PC-9 (cell line): ENCODE measurements around the gene GRAP2. TPM values are rescaled to one million over a fixed set of nuclear protein-coding genes. Genes with fewer than 3 reads are reported as not detected.

ENCODE experiments used
- BruUV-seq: library from RNA; stranded (reverse); fragments of 400-500 nt; replicated peaks from 2 replicates; lab custom pipeline; 2021; lab: Mats Ljungman, UMichigan
- CTCF ChIA-PET: fragments of 300-600 bp; sonication (Branson Sonifier 250); formaldehyde crosslinking; loops from one replicate; lab custom pipeline; 2022; ENCODE audit warnings: antibody characterized with exemption; lab: Charles Lee
- POLR2A ChIA-PET: fragments of 300-600 bp; sonication (Branson Sonifier 250); formaldehyde crosslinking; loops from one replicate; lab custom pipeline; 2022; ENCODE audit warnings: antibody characterized with exemption; ENCODE audit not compliant: unreplicated experiment; lab: Charles Lee
- DNase-seq, 2 experiments: peaks; one replicate each; pipeline versions ENCODE4 v3.0.0 to v3.0.0-alpha.2; 2015 to 2022; ENCODE audit warnings: mixed read lengths in 1 of 2
- H2AFZ ChIP-seq: fragments of 200-600 bp; sonication (generic); 2 replicates; pipeline ENCODE4 v1.8.1; 2017; ENCODE audit warnings: antibody characterized with exemption
- H3F3A ChIP-seq: fragments of 200-600 bp; sonication (generic); 2 replicates; pipeline ENCODE4 v1.8.1; 2017; ENCODE audit warnings: antibody characterized with exemption, mild to moderate bottlenecking, low read depth; ENCODE audit not compliant: insufficient read depth
- H3K27ac ChIP-seq: fragments of 200-600 bp; sonication (generic); 2 replicates; pipeline ENCODE4 v1.6.1; 2016; ENCODE audit warnings: mixed run types
- H3K27me3 ChIP-seq: fragments of 200-600 bp; sonication (generic); 2 replicates; pipeline ENCODE4 v1.6.1; 2016; ENCODE audit warnings: low read depth, mixed run types; ENCODE audit not compliant: insufficient read depth
- H3K36me3 ChIP-seq: fragments of 200-600 bp; sonication (generic); 2 replicates; pipeline ENCODE4 v1.6.1; 2016; ENCODE audit warnings: low read depth, mixed run types
- H3K4me1 ChIP-seq: fragments of 200-600 bp; sonication (generic); replicated peaks from 2 replicates; pipeline ENCODE4 v1.6.1; 2016; ENCODE audit warnings: mixed run types; ENCODE audit not compliant: insufficient read depth
- H3K4me2 ChIP-seq: fragments of 200-600 bp; sonication (generic); 2 replicates; pipeline ENCODE4 v1.6.1; 2017; ENCODE audit warnings: mixed run types
- H3K4me3 ChIP-seq: fragments of 200-600 bp; sonication (generic); 2 replicates; pipeline ENCODE4 v1.6.1; 2016; ENCODE audit warnings: mixed run types
- H3K79me2 ChIP-seq: fragments of 200-600 bp; sonication (generic); 2 replicates; pipeline ENCODE4 v1.6.1; 2017; ENCODE audit warnings: low read depth, mixed run types
- H3K9me2 ChIP-seq: fragments of 200-600 bp; sonication (generic); 2 replicates; pipeline ENCODE4 v1.8.1; 2017; ENCODE audit warnings: mild to moderate bottlenecking; ENCODE audit not compliant: insufficient read depth
- H3K9me3 ChIP-seq: fragments of 200-600 bp; sonication (generic); 2 replicates; pipeline ENCODE4 v1.8.1; 2016; ENCODE audit warnings: low read depth; ENCODE audit not compliant: insufficient read depth
- H4K20me1 ChIP-seq: fragments of 200-600 bp; sonication (generic); 2 replicates; pipeline ENCODE4 v1.8.1; 2017; ENCODE audit not compliant: insufficient read depth
- EZH2 ChIP-seq: fragments of 200-600 bp; sonication (generic); IDR thresholded peaks from 2 replicates; pipeline ENCODE4 v1.8.0; 2017; ENCODE audit warnings: antibody characterized with exemption, low read depth
- intact Hi-C: fragments of 100-400 bp; cut with micrococcal nuclease; formaldehyde crosslinking; loops from one replicate; pipeline ENCODE4 v1.10.0; 2022; ENCODE audit not compliant: unreplicated experiment
- total RNA-seq: library from RNA; stranded (reverse); gene quantifications from 2 replicates; pipeline ENCODE4 v1.2.3, GENCODE V29; 2021
- TF ChIP-seq, protein P1 (sequence below): fragments of 200-600 bp; sonication (generic); conservative IDR thresholded peaks from 2 replicates; pipeline ENCODE4 v1.6.1; 2017; ENCODE audit warnings: mixed run types, antibody characterized with exemption, mild to moderate bottlenecking, moderate library complexity

The GRAP2 gene
- total RNA-seq, 1 experiment from 2014 or later, result not detected

DNA sequence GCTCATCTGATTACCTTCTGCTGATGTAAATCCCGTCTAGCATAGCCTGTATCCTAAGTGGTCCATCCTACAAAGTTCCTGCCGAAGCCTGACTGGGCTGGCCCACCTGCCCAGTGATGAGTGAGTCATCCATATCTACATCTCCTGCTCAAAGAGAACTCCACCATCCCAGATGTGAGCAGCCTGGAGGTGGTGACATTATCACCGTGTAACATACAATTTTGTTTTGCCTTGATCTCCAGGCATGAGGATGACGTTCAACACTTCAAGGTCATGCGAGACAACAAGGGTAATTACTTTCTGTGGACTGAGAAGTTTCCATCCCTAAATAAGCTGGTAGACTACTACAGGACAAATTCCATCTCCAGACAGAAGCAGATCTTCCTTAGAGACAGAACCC lies 64.9 kb downstream of the GRAP2 start:
- Histone ChIP-seq H3K36me3 (no peaks in the 10 kb centered on the region), H2AFZ (no peak overlapping the region), H3K4me2 (no peak overlapping the region), H3K4me1 (no peaks in the 10 kb centered on the region), H3K27me3 (peaks cover 63% of the 10 kb centered on the region), H3K4me3 (no peak overlapping the region), H3K79me2 (no peaks in the 10 kb centered on the region), H3K27ac (no peak overlapping the region), H3K9me3 (no peaks in the 10 kb centered on the region), H3F3A (no peaks in the 10 kb centered on the region), H3K9me2 (no peaks in the 10 kb centered on the region; the same call in 1 of the 2 replicates), H4K20me1 (no peaks in the 10 kb centered on the region)
- TF ChIP-seq, protein P1, sequence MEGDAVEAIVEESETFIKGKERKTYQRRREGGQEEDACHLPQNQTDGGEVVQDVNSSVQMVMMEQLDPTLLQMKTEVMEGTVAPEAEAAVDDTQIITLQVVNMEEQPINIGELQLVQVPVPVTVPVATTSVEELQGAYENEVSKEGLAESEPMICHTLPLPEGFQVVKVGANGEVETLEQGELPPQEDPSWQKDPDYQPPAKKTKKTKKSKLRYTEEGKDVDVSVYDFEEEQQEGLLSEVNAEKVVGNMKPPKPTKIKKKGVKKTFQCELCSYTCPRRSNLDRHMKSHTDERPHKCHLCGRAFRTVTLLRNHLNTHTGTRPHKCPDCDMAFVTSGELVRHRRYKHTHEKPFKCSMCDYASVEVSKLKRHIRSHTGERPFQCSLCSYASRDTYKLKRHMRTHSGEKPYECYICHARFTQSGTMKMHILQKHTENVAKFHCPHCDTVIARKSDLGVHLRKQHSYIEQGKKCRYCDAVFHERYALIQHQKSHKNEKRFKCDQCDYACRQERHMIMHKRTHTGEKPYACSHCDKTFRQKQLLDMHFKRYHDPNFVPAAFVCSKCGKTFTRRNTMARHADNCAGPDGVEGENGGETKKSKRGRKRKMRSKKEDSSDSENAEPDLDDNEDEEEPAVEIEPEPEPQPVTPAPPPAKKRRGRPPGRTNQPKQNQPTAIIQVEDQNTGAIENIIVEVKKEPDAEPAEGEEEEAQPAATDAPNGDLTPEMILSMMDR, result no peak
- TF ChIP-seq EZH2, result no peak
- ChIA-PET CTCF (no interaction called here), POLR2A (no interaction called here)
- intact Hi-C loops, result no loop called here
- no TSS peak for BruUV-seq
- no peak for DNase-seq

DNA sequence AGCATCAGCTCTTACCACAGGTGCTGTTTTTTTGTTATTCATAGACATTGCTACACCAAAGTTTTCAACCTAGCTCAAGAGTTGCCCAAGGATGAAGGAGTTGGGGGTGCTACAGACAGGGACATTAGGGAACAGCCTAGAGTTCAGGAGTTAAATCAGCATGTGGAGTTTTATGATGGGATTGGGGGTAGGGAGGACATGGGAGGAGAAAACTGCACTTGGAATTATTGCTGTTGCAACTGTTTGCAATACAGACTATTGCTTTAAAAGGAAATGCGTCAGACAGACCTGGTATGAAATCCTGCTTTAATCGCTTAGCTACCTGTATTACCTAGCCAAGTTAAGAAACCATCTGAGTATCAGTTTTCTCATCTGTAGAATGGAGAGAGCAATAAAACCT lies 65.6 kb downstream of the GRAP2 start:
- no peaks in the 10 kb centered on the region for H3F3A ChIP-seq
- no peaks in the 10 kb centered on the region for H3K4me1 ChIP-seq
- TF ChIP-seq, protein P1, result no peak
- no peak for TF ChIP-seq EZH2
- no peaks in the 10 kb centered on the region for H3K36me3 ChIP-seq
- no peaks in the 10 kb centered on the region for H3K79me2 ChIP-seq
- ChIA-PET CTCF (no interaction called here), POLR2A (no interaction called here)
- H3K9me2 ChIP-seq, result no peaks in the 10 kb centered on the region; the same call in 1 of the 2 replicates
- DNase-seq, result no peak
- no peaks in the 10 kb centered on the region for H4K20me1 ChIP-seq
- no peak overlapping the region for H3K4me2 ChIP-seq
- no peak overlapping the region for H2AFZ ChIP-seq
- intact Hi-C loops, result no loop called here
- peaks cover 70% of the 10 kb centered on the region for H3K27me3 ChIP-seq
- no peak overlapping the region for H3K27ac ChIP-seq
- no TSS peak for BruUV-seq
- H3K4me3 ChIP-seq, result no peak overlapping the region
- H3K9me3 ChIP-seq, result no peaks in the 10 kb centered on the region

DNA sequence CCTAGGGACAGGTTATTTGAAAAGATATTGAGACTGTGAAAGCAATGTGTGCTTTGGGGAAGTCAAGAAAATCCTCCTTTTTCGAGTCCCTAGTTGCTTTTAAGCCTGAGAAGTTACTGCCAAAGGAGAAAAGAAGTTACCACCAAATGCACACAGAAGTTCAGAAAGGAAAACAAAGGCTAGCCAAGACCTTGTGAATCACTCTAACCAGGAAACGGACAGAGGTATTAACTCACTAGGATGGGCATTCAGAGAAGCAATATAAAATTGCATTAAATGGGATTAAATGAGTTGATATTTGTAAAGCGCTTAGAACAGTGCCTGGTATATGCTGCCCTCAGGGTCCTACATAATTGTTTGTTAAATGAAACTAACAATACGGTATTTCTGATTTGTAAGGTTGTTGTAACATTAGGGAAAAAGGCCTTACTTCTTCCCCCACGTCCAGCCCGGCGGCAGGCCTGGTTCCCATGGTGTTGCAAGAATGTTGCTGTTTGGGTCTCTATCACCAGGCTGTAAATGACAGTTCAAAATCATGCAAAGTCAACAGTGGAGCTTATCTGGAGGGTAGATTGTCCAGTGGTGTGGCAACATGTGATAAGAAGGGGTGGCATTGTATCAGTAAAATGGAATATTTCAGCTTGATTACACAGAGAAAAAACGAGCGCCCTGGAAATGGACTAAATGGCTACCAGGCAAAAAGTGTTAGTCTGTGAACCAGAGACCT lies 66.4 kb downstream of the GRAP2 start:
- intact Hi-C loops, result no loop called here
- POLR2A ChIA-PET, result interaction anchor here (0.5 kb wide), 1 partner anchor 22 kb away, joined by 4 read pairs; no protein-coding TSS in a partner anchor
- Histone ChIP-seq H3F3A (no peaks in the 10 kb centered on the region), H3K4me1 (no peaks in the 10 kb centered on the region), H2AFZ (no peak overlapping the region), H3K27me3 (peaks cover 78% of the 10 kb centered on the region), H3K4me2 (no peak overlapping the region), H4K20me1 (no peaks in the 10 kb centered on the region), H3K9me3 (no peaks in the 10 kb centered on the region), H3K36me3 (no peaks in the 10 kb centered on the region), H3K27ac (no peak overlapping the region), H3K9me2 (no peaks in the 10 kb centered on the region), H3K4me3 (no peak overlapping the region), H3K79me2 (no peaks in the 10 kb centered on the region)
- DNase-seq, result no peak
- CTCF ChIA-PET, result no interaction called here
- TF ChIP-seq, protein P1, result no peak
- no peak for TF ChIP-seq EZH2
- BruUV-seq, result no TSS peak
